Measurements from ENCODE around the gene SLC50A1.

Gene SLC50A1, protein sequence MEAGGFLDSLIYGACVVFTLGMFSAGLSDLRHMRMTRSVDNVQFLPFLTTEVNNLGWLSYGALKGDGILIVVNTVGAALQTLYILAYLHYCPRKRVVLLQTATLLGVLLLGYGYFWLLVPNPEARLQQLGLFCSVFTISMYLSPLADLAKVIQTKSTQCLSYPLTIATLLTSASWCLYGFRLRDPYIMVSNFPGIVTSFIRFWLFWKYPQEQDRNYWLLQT
- 19.6 to 30.2 (median 26.4) reads per million in 4 experiments for total RNA-seq

GRCh38 chr1:155135415-155136028 is at the start of gene SLC50A1:
Gene SLC50A1 (plus strand): TSS chr1:155135852. CDS start chr1:155135912, 60 bp downstream.
- DNase-seq = peak; percentile 86

DNA sequence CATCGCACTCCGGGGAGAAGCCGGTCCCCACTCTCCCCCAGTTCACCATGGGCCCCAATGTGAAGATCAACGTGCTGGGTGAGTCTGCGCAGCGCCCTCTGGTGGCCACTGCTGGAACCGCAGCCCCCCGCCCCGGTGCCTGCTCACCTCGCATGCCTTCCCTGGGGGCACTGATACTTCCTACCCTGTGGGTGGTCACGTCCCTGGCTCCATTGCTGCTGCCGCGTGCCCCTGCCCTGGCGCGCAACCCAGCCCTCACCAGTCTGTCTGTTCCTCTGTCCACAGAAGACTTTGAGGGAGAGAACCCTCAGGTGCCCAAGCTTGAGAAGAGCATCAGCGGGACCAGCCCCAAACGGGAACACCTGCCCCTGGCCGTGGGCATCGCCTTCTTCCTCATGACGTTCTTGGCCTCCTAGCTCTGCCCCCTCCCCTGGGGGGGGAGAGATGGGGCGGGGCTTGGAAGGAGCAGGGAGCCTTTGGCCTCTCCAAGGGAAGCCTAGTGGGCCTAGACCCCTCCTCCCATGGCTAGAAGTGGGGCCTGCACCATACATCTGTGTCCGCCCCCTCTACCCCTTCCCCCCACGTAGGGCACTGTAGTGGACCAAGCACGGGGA is 49.4 kb upstream of the SLC50A1 start:
- DNase-seq = peak; percentile 67

- no peak for DNase-seq
These were observed 48.7 kb upstream of the SLC50A1 start for GRCh38 chr1:155086856-155087535.

DNA sequence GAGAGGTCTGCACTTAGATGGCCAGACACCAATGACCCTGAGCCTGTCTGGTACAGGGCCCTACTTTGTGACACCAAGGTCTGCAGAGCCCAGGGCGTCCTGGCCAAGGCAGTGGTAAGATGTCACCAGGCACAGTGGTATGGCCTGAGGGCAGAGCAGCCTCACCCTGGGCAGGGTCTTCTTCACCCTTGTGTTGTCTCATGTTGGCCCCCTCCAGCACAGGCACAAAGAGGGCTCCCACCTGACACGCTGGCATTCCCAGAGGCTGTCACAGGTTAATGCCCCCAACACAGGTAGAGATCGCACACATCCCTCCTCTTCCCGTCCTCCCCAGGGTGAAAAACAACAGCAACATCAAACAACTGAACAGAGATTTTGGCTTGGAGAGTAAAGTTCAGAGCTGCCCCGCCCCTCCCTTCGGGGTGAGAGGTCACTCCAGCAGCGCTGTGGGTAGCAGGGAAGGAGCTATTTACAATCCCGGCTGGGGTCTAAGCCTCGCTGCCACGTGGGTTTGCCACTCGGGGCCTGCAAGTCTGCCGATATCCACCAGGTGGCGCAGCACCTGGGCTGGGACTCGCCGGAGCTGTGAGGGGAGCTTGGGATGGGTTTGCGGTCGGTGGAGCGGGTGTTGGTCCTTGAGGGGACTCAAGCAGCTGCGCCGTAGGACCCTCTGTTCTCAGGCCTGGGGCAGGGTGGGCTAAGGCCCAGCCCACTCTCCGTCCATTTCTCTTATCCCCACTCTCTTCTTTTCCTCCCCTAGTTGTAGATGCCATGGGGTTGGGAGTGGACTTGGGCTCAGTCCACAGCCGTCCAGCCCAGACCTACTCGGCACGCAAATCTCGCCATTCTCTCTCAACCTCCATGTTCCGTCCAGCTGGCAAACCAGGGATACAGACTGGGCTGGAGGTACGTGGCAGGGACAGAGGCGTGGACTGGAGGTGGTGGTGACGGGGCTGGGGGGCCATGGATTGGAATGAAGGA is 44.3 kb upstream of the SLC50A1 start:
- DNase-seq = peak; percentile 76

- no peak for DNase-seq
These were observed 43.5 kb upstream of the SLC50A1 start for GRCh38 chr1:155092131-155092530.

DNA sequence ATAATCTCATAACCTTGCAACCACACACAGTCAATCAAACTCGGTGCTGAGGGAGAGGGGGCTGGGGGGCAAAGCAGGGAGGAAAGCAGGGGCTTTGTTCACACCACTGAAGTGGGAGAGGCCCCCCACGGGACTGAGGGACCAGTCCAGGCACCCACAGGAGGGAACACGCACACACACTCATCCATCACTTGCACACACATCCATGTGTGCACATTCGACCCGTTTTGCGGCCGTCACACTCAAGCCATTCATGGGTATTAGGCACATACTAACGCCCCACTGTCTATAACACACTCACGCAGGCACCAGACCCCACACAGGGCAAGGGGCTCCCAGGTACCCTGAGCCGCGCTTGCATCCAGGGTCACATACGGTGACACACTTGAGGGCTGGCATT is 43.0 kb upstream of the SLC50A1 start:
- DNase-seq = no peak

DNA sequence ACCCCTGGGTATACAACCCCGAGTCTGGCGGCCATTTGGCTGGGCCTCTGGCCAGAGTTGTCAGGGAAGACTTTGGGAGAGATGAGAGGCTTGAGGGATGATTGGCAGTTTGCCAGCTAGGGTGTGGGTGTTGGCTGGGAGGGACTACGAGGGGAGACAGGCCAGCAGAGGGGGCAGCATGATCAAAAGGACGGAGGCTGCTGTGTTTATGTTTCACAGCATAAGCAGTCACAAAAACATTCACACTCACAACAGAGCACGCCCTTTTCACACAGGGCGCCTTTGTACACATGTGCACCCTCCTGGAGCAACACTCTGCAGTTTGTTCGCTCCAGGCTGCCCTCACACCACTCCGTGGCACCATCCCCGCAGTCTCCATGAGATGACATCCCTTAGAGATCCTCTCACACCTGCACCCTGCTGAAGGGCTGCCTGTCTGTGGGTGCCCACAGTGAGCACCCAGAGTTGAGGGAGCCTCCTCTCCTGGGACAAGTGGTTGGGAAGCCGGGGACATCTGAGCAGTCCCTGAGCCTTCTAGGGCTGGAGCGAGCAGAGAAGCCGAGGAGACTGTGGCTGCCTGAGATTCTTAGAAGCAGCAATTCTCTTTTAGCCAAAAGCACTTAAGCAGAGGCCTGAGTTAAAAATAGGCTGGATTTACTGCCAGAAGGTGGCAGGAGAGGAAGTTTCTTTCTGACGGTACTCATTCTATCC is 41.6 kb upstream of the SLC50A1 start:
- no peak for DNase-seq

DNA sequence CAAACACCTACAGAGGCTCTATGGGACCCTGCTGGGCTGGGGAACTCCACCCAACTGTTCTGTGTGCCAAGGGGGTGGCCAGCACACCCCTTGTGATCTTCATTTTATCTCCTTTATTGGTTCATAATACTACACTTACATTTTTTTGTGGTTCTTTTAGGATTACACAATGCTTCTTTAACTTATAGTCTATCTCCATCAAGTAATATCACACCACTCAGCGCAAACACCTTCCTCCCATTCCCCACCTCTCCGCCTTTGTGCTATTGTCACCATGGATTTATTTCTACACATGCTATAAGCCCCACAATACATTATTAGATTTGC is 41.1 kb upstream of the SLC50A1 start:
- DNase-seq = no peak

DNA sequence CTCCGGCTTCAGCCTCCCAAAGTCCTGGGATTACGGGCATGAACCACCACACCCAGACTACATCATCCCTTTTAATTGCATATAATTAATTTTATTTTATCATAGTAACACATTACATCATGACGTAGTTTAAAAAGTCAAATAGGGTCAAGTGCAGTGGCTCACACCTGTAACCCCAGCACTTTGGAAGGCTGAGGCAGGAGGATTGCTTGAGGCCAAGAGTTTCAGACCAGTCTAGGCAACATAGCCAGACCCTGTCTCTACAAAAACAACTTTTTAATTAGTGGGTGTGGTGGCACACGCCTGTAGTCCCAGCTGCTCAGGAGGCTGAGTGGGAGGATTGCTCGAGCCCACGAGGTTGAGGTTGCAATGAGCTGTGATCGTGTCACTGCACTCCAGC is 36.3 kb upstream of the SLC50A1 start:
- DNase-seq = no peak

DNA sequence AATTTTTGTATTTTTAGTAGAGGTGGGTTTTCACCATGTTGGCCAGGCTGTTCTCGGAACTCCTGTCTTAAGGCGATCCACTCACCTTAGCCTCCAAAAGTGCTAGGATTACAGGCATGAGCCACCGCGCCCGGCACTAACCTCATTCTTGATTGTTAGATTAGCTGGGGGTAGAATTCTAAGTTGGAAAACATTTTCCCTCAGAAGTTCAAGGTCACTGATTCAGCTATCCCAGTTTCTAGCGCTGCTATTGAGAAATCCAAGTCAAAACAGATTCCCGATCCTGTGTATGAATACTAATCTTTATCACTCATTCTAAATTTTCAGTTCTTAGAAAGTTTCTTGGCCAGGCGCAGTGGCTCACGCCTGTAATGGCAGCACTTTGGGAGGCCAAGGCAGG is 32.3 kb upstream of the SLC50A1 start:
- DNase-seq = no peak

- no peak for DNase-seq
These were observed 30.8 kb upstream of the SLC50A1 start for GRCh38 chr1:155104605-155105534.

DNA sequence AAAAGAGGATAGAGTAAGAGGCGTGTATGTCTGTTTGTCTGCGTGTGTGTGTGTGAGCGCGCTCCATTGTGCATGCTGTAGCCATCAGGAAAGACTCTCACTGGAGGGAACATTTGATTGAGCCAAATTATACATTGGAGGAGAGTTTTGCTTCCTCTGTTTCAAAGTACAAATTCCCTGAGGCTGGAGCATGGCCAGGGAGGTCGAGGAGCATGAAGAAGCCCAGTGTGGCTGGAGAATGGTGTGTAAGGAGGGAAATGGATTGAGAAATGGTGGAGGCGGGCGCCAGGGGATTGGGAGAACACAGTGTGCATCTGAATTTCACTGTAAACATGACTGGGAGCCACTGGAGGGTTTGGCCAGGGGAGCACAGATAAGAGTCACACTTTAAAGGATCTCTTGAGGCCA is 30.0 kb upstream of the SLC50A1 start:
- DNase-seq = no peak

DNA sequence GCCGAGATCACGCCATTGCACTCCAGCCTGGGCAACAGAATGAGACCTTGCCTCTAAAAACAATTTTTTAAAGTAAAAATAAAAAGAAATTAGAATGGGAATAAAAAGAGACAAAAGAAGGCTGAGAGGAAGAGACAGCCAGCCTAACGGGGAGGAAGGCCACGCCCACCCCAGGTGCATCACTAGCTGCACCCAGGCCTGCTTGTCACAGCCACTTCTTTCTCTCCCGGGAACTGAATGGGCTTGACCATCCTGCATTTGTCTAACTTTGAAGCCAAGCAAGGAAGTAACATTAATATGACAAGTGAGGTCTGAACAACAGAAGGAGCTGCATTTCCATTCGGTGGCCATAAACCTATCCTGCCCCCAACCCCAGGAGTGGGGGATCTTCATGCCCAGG is 28.8 kb upstream of the SLC50A1 start:
- no peak for DNase-seq

- DNase-seq = no peak
These were observed 28.1 kb upstream of the SLC50A1 start for GRCh38 chr1:155107309-155108264.

- no peak for DNase-seq
These were observed 27.4 kb upstream of the SLC50A1 start for GRCh38 chr1:155108296-155108695.

GRCh38 chr1:155110381-155110780 is 25.3 kb upstream of the SLC50A1 start:
- no peak for DNase-seq

GRCh38 chr1:155110826-155111225 is 24.8 kb upstream of the SLC50A1 start:
- DNase-seq = no peak

GRCh38 chr1:155113450-155113980 is 22.1 kb upstream of the SLC50A1 start:
- DNase-seq = no peak

DNA sequence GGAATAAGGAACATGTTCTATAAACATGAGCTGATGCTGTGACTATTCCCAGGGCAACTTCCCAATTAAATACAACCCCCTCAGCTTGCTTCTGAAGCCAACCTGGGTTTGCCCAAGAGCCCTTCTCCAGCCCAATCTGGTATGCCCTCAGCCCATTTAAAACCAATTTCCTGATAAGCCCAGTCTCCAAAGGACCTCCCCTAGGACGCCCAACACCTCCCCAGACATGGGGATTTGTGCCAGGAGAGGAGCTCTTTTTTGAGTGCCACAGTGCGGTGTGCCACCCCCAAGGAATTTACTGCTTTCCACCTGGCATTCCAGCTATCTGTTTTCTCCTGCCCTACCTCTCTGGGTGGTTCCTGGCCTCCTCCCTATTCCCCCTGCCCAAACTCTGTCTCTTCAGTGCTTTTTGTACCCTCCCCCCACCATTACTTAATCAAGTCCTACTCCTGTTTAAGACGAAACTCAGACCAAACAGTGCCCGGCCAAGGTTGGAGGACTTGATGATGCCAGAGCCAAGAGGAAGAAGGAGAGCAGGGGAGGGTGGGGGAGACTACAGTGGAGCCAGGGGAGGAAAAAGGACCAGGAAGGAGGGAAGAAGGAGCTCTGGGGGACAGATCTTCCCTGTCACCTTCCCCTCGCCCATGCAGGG is 19.4 kb upstream of the SLC50A1 start:
- no peak for DNase-seq
